ENCODE measurements around the gene SPRYD4.

The SPRYD4 gene

DNA sequence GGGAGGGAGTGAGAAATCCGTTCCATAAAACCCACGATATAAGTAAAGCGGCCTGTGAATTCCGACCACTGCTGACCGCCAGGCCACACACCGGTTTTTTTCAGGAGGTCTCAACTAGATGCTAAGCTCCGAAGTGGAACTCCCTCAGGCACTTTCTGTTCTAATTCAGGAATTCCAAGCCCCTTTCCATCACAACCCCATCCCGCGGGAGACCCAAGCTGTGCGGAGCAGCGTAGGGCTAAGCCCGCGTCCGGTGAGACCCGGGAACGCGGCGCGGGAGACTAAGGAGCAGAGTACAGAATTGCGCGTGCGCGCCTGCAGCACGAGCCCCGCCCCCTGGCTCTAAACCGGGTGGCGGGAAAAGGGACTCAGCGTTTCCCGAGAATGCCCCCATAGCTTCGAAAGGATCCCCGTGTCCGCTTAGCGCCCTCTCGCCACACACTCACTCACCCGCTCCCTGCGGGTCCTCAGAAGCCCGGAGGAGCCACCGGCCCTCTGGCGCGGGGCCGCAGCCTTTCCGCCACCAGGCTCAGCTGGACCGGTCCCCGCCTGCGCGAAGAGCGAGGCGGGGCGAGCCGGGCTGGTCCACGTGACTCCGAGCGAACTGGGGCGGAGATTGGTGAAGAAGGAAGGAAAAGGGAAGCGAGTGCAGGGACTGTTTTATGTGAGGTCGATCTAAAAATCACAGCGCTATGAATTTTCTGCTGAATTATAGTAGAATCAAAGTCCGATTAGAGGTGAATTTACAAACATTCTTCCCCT, 19.3 kb upstream of the SPRYD4 start, which contains the start of gene TIMELESS:
Gene TIMELESS, minus strand, starts transcription at position 567 of the 762 bp plus-strand sequence. CDS start 15,256 bp downstream, outside the sequence.
- TF ChIP-seq EZH2 (IDR thresholded peaks at IDR 0.05) (no peak), POLR2AphosphoS5 (IDR thresholded peaks at IDR 0.05; ENCODE audit: borderline replicate concordance, low read depth, low read length) (peak; percentile 95)
- no peak for DNase-seq (ENCODE audit: low read depth, low spot score)
- peaks cover 10% of the 10 kb centered on the region for H3K36me3 ChIP-seq (ENCODE audit: insufficient read depth, low read length)
- H3K4me3 ChIP-seq, result peak within 1 kb of the TSS; percentile 89
- peak within 1 kb of the TSS; percentile 89 for H3K9ac ChIP-seq (ENCODE audit: insufficient read length)
- peak within 1 kb of the TSS; percentile 90 for H3K27ac ChIP-seq
- H3K9me3 ChIP-seq (ENCODE audit: low read depth, low read length), result no peaks in the 10 kb centered on the region

DNA sequence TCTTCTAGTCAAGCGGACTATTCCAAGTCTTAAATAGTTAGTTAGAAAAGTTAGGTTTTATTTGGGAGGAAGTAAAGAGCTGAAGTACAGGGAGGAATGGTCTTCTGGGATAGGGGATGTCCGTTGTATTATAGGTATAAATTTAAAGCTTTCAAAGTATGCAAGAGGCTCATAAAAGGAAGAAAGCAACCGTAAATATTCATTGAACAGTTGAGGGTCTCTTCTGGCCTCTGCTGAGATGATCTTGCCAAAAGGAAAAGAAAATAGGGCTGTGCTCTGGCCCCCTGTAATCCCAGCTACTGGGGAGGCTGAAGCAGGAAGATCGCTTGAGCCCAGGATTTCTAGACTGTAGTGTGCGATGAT, 18.8 kb upstream of the SPRYD4 start:
- no peak for DNase-seq (ENCODE audit: low read depth, low spot score)
- H3K9me3 ChIP-seq (ENCODE audit: low read depth, low read length), result no peaks in the 10 kb centered on the region
- H3K9ac ChIP-seq (ENCODE audit: insufficient read length), result peak overlapping the region; percentile 89
- H3K27ac ChIP-seq, result peak overlapping the region; percentile 90
- peaks cover 6% of the 10 kb centered on the region for H3K36me3 ChIP-seq (ENCODE audit: insufficient read depth, low read length)
- H3K4me3 ChIP-seq, result peak overlapping the region; percentile 89
- TF ChIP-seq FOXP2 (optimal IDR thresholded peaks at IDR 0.05; ENCODE audit: control extremely low read depth, extremely low read length, insufficient read depth), result no peak
- TF ChIP-seq POLR2AphosphoS5 (IDR thresholded peaks at IDR 0.05; ENCODE audit: borderline replicate concordance, low read depth, low read length), result no peak
- no peak for TF ChIP-seq EZH2 (IDR thresholded peaks at IDR 0.05)

DNA sequence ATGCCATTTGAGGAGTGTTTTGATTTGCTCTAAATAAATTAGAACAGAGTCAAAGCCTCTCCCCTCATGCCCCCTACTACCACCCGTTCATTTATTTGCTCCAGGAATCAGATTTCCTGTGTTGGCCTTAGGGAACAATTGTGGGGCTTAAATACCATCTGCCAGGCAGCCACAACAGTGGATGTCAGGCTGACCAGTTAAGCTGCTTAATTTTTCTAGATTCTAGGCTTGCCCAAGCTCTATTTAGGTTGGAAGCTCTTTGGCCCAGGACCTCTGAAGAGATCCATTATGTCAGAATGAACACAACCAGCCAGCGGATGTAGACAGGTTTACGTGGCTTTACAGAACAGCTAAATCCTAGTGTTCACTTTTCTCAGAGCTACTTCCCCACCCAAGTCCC, 18.1 kb upstream of the SPRYD4 start:
- Histone ChIP-seq H3K27ac (0 out of 2 replicates have a peak overlapping the region, but pooled peaks have one; percentile 17), H3K36me3 (ENCODE audit: insufficient read depth, low read length) (peaks cover 6% of the 10 kb centered on the region; the same call in 1 of the 2 replicates), H3K4me3 (no peak overlapping the region), H3K9me3 (ENCODE audit: low read depth, low read length) (no peaks in the 10 kb centered on the region), H3K9ac (ENCODE audit: insufficient read length) (no peak overlapping the region)
- TF ChIP-seq FOXP2 (optimal IDR thresholded peaks at IDR 0.05; ENCODE audit: control extremely low read depth, extremely low read length, insufficient read depth), result no peak
- TF ChIP-seq EZH2 (IDR thresholded peaks at IDR 0.05), result no peak
- TF ChIP-seq POLR2AphosphoS5 (IDR thresholded peaks at IDR 0.05; ENCODE audit: borderline replicate concordance, low read depth, low read length), result no peak
- no peak for DNase-seq (ENCODE audit: low read depth, low spot score)

DNA sequence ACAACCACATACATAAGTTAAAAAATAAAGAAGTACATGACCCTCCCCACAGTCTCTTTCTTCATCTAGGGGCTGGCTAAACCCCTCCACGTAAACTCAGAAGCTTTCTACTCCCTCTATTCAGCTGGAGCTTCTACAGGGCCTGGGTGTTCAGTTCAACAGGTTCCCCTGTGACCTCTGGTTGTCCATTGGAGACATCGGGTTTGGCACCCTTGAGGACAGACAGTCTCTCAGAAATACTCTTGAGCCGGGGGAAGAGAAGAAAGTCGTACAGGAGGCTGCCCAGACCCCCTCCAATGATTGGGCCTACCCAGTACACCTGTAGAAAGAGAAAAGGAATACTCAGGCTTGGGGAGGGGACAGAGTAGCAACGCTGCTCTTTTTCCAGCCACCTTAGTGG, 17.2 kb upstream of the SPRYD4 start:
- TF ChIP-seq POLR2AphosphoS5 (IDR thresholded peaks at IDR 0.05; ENCODE audit: borderline replicate concordance, low read depth, low read length), result no peak
- no peak for TF ChIP-seq FOXP2 (optimal IDR thresholded peaks at IDR 0.05; ENCODE audit: control extremely low read depth, extremely low read length, insufficient read depth)
- TF ChIP-seq EZH2 (IDR thresholded peaks at IDR 0.05), result no peak
- Histone ChIP-seq H3K9me3 (ENCODE audit: low read depth, low read length) (no peaks in the 10 kb centered on the region), H3K27ac (0 out of 2 replicates have a peak overlapping the region, but pooled peaks have one; percentile 79), H3K36me3 (ENCODE audit: insufficient read depth, low read length) (peaks cover 6% of the 10 kb centered on the region; the same call in 1 of the 2 replicates), H3K4me3 (no peak overlapping the region), H3K9ac (ENCODE audit: insufficient read length) (no peak overlapping the region)
- no peak for DNase-seq (ENCODE audit: low read depth, low spot score)

DNA sequence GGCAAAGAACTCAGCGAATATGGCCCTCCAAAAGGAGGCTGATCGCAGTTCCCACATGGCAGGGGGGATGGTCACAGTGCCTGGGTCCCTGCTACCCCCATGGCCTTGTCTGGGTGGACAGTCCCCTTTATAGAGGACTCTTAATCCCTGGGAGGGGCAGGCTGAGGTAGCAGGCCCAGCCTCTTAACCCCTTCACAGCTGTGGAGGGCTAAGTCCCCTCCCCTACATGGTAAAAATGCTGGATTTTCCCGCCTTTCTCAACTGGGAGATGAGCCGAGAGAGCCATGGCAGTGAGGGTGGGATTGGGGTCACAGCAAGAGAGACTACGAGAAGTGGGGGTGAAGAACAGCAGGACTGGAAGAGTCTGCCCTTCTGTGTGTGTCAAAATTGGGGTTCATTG, 13.8 kb upstream of the SPRYD4 start, which contains the start of gene MIP:
Gene MIP, minus strand, starts transcription at position 101 of the 400 bp plus-strand sequence. Its CDS starts 44 bp downstream, at position 57.
- Histone ChIP-seq H3K36me3 (ENCODE audit: insufficient read depth, low read length) (no peaks in the 10 kb centered on the region), H3K27ac (no peak within 1 kb of the TSS), H3K9ac (ENCODE audit: insufficient read length) (no peak within 1 kb of the TSS), H3K4me3 (no peak within 1 kb of the TSS), H3K9me3 (ENCODE audit: low read depth, low read length) (no peaks in the 10 kb centered on the region)
- TF ChIP-seq EZH2 (IDR thresholded peaks at IDR 0.05), result no peak
- no peak for TF ChIP-seq FOXP2 (optimal IDR thresholded peaks at IDR 0.05; ENCODE audit: control extremely low read depth, extremely low read length, insufficient read depth)
- TF ChIP-seq POLR2AphosphoS5 (IDR thresholded peaks at IDR 0.05; ENCODE audit: borderline replicate concordance, low read depth, low read length), result no peak
- no peak for DNase-seq (ENCODE audit: low read depth, low spot score)

DNA sequence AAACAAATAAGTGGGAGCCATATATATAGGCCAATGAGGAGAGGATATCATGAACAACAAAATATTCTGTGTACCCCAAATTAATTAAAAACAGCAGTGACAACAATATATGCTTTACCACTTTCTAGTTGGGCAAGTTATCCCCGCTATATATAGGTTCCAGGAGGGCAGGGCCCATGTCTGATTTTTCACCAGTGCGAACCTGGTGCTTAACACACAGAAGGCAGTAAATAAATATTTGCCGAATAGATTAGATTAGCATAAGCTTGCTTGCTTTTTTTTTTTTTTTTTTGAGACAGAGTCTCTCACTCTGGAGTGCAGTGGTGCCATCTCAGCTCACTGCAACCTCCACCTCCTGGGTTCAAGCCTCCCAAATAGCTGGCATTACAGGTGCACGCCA, 10.6 kb upstream of the SPRYD4 start:
- DNase-seq (ENCODE audit: low read depth, low spot score), result no peak
- Histone ChIP-seq H3K36me3 (ENCODE audit: insufficient read depth, low read length) (no peaks in the 10 kb centered on the region), H3K4me3 (no peak overlapping the region), H3K27ac (no peak overlapping the region), H3K9ac (ENCODE audit: insufficient read length) (no peak overlapping the region), H3K9me3 (ENCODE audit: low read depth, low read length) (no peaks in the 10 kb centered on the region)
- TF ChIP-seq FOXP2 (optimal IDR thresholded peaks at IDR 0.05; ENCODE audit: control extremely low read depth, extremely low read length, insufficient read depth) (no peak), POLR2AphosphoS5 (IDR thresholded peaks at IDR 0.05; ENCODE audit: borderline replicate concordance, low read depth, low read length) (no peak), EZH2 (IDR thresholded peaks at IDR 0.05) (no peak)

DNA sequence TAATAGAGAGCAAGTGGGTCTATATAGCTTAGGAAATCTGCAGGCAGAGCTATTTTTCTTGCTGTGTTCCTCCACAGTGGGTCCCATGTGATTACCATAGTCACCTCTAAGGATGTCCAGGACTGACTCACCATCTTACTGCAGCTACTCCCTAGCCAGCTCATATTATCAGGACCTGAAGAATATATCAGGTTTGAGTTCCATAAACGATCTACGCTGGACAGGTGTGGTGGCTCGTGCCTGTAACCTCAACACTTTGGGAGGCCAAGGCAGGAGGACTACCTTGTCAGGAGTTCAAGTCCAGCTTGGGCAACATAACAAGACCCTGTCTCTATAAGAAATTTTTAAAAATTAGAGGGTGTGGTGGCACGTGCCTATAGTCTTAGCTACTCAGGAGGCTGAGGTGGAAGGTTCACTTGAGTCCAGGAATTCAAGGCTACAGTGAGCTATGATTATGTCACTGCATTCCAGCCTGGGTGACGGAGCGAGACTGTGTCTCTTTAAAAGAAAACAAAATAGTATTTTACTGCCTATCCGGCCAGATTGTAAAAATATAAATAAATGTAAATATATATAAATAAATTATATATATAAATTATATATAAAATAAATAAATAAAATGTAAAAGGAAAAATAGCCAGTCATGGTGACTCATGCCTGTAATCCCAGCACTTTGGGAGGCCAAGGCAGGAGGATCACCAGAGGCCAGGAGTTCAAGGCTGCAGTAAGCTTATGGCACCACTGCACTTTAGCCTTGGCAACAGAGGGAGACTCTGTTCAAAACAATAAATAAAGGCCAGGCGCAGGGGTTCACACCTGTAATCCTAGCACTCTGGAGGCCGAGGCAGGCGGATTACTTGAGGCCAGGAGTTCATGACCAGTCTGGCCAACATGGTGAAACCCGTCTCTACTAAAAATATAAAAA, 6.9 kb upstream of the SPRYD4 start:
- H3K9me3 ChIP-seq (ENCODE audit: low read depth, low read length), result no peaks in the 10 kb centered on the region
- H3K4me3 ChIP-seq, result no peak overlapping the region
- no peak overlapping the region for H3K27ac ChIP-seq
- TF ChIP-seq EZH2 (IDR thresholded peaks at IDR 0.05), result no peak
- TF ChIP-seq POLR2AphosphoS5 (IDR thresholded peaks at IDR 0.05; ENCODE audit: borderline replicate concordance, low read depth, low read length), result no peak
- TF ChIP-seq FOXP2 (optimal IDR thresholded peaks at IDR 0.05; ENCODE audit: control extremely low read depth, extremely low read length, insufficient read depth), result no peak
- H3K9ac ChIP-seq (ENCODE audit: insufficient read length), result no peak overlapping the region
- no peak for DNase-seq (ENCODE audit: low read depth, low spot score)
- H3K36me3 ChIP-seq (ENCODE audit: insufficient read depth, low read length), result no peaks in the 10 kb centered on the region

DNA sequence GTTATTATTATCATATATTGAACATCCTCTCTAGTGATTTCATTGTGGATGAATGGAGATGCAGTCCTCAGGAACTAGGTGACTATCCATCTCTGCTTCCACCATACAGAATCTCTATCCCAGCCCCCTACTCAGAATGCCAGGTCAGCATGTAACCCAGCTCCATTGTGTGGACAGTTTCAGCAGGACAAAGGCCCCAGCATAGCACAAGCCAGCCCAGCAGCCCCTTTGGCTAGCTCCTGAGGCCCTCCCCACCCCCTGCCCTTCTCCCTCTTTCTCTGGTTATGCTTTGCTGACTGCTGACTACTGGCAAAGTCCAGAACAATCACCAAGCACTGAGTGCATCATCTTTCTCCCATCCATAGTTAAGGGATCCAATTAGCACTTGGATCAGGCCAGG, 5.8 kb upstream of the SPRYD4 start:
- no peak overlapping the region for H3K9ac ChIP-seq (ENCODE audit: insufficient read length)
- H3K9me3 ChIP-seq (ENCODE audit: low read depth, low read length), result no peaks in the 10 kb centered on the region
- no peak overlapping the region for H3K4me3 ChIP-seq
- no peak for DNase-seq (ENCODE audit: low read depth, low spot score)
- H3K36me3 ChIP-seq (ENCODE audit: insufficient read depth, low read length), result no peaks in the 10 kb centered on the region
- TF ChIP-seq FOXP2 (optimal IDR thresholded peaks at IDR 0.05; ENCODE audit: control extremely low read depth, extremely low read length, insufficient read depth) (no peak), EZH2 (IDR thresholded peaks at IDR 0.05) (no peak), POLR2AphosphoS5 (IDR thresholded peaks at IDR 0.05; ENCODE audit: borderline replicate concordance, low read depth, low read length) (no peak)
- H3K27ac ChIP-seq, result no peak overlapping the region

All from SK-N-MC (cell line).